ENCODE data around the gene SLC39A2.

The SLC39A2 gene

GRCh38 chr14:21050597-21050996 is 51.5 kb downstream of the SLC39A2 start:
- DNase-seq, result no peak
